GM10248 (cell line): ENCODE results near the gene GJC2.

Experiments used
- CTCF ChIA-PET: fragments of 300-600 bp; sonication (Branson Sonifier 250); formaldehyde crosslinking; extraction: SDS; loops from one replicate; lab custom pipeline; 2021; ENCODE audit warnings: antibody characterized with exemption; lab: Yijun Ruan, JAX
- POLR2A ChIA-PET: fragments of 350-650 bp; sonication (Branson Sonifier 250); formaldehyde crosslinking; extraction: SDS; loops from one replicate; lab custom pipeline; 2020; ENCODE audit warnings: antibody characterized with exemption; lab: Yijun Ruan, JAX
- DNase-seq: peaks from one replicate; pipeline ENCODE4 v3.0.0; 2012; ENCODE audit errors: extremely low spot score
- CTCF ChIP-seq: IDR thresholded peaks from 2 replicates; pipeline ENCODE4 v1.5.1; 2012; ENCODE audit warnings: mild to moderate bottlenecking, low read depth; ENCODE audit errors: extremely low read depth, missing control alignments, control extremely low read depth

The GJC2 gene

DNA sequence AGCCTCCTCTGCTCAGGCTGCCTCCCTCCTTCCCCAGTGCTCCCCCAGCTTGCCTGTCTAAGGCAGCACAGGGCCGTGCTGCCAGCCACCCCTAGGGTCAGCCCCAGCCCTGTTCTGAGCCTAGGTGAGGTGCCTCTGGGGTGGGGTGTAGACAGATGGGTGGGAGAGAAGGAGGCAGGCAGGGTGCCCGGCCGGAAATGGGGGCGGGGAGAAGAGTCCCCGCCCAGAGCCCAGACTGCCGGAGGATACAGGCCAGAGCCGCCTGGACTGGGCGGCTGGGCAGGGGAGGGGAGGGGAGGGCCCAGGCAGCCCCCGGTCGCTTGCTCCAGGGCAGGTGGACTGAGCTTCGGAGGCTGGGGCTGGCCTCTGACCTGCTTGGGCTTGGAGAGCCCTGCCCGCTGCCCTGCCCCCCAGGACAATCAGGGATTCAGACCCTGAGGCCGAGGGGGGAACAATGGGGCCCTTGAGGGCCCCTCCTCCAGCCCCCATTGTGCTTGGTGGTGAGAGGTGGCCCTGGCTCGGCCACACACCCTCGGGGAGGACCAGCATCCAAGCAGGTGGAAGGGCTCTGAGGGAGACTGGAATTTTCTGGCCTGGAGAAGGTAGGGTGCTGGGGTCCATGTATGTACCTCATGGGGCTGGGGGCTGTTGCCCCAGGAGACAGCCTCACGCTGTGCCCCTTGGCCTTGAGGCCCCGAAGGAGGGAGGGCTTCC is at the start of gene GJC2:
GJC2 (plus strand) TSS at position 525 of the 714 bp plus-strand sequence. CDS start 7,829 bp downstream, outside the sequence.
- CTCF ChIA-PET, result interaction anchor here (1.0 to 1.9 kb wide), 3 partner anchors 12 to 16 kb away, joined by 3 to 8 read pairs (median 3); partner anchors contain the start of gene IBA57
- TF ChIP-seq CTCF, result no peak
- POLR2A ChIA-PET, result interaction anchor here (0.6 kb wide), 1 partner anchor 257 kb away, joined by 3 read pairs; the partner anchor contains the start of gene TRIM11
- DNase-seq, result no peak

DNA sequence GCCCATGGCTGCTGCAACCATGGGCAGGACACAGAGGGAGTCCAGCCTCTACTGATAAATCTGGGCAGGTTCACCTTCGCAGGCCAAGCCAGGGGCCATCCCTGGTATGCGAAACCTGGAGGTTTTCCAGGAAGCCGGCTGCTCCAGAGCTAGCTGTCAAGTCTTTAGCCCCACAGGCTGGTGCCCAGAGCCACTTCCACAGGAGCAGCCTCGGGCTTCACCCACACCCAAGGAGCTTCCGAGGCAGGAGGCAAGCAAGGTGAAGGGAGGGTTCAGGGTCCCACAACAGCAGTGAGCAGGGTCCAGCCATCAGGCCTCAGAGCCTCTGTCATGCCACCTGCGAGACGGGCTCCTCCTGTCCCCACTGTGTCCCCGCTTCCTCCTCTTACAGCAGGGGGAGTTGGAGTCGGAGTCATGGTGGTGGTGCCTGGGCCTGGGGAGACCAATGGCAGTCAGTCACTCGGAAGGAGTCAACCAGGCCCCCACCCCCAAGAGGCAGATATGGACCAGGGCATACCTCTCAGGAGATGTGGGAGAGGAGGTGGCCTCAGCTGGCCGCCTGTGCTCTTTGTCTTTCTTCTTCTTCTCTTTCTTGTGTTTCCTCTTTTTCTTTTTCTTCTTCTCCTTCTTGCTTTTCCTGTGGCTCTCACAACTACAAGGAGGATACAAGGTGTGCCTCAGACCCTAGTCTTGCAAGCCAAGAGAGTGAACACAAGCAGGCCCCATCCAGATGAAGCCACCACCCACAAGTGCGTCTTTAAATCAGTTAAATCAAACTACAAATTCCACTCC is 48.7 kb upstream of the GJC2 start:
- peak; percentile 18 for DNase-seq
- ChIA-PET CTCF (interaction anchor here (0.9 to 3.3 kb wide), 3 partner anchors 17 to 101 kb away, joined by 3 to 10 read pairs (median 5); no protein-coding TSS in a partner anchor), POLR2A (interaction anchor here (0.8 to 1.6 kb wide), 4 partner anchors 10 to 91 kb away, joined by 3 to 5 read pairs (median 4); partner anchors contain the start of gene ARF1)
- TF ChIP-seq CTCF, result no peak

GRCh38 chr1:228101614-228101993 is 48.1 kb upstream of the GJC2 start:
- DNase-seq, result peak; percentile 34
- no peak for TF ChIP-seq CTCF
- ChIA-PET POLR2A (interaction anchor here (0.8 to 1.6 kb wide), 4 partner anchors 13 to 91 kb away, joined by 3 to 5 read pairs (median 4); partner anchors contain the start of gene ARF1), CTCF (no interaction called here)

- CTCF ChIA-PET, result no interaction called here
- peak; percentile 46 for TF ChIP-seq CTCF
- POLR2A ChIA-PET, result interaction anchor here (0.8 to 1.6 kb wide), 4 partner anchors 13 to 92 kb away, joined by 3 to 5 read pairs (median 4); partner anchors contain the start of gene ARF1
- peak; percentile 73 for DNase-seq
Measured at GRCh38 chr1:228101994-228102790, 47.5 kb upstream of the GJC2 start.

- TF ChIP-seq CTCF, result no peak
- POLR2A ChIA-PET, result interaction anchor here (1.0 kb wide), 1 partner anchor 8 kb away, joined by 3 read pairs; no protein-coding TSS in a partner anchor
- peak; percentile 98 for DNase-seq
- CTCF ChIA-PET, result no interaction called here
Measured at GRCh38 chr1:228102791-228103620, 46.7 kb upstream of the GJC2 start, which contains the start of gene C1orf35. C1orf35 (minus strand) TSS chr1:228103325; CDS start chr1:228103227, 98 bp downstream.
